ENCODE data around the gene DNM1L. TPM values are rescaled to one million over a fixed set of nuclear protein-coding genes. Genes with fewer than 3 reads are reported as not detected.

Gene DNM1L
- total and polyA plus RNA-seq, 2 experiments from 2014 or later: 51.9 to 56.7 TPM

DNA sequence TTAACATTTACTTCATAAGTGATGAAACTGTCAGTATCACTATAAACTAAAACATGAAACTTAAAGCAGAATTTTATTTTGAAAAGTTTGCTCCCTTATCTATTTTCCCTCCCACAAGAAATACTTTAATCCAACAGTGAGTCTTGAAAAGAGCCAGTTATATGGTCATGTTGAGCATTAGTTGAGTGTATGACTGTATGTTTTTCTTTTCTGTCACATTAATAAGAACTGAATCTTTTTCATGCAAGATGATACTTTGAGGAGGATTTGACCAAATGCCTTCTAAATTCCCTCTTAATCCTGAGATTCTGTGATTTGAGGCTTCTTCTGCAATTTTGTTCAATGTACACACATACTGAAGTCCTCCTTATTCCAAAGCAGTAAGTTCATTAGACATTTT lies 110.3 kb downstream of the DNM1L start:
- peaks cover 48% of the 10 kb centered on the region for H3K36me3 ChIP-seq
- no peak overlapping the region for H3K4me3 ChIP-seq
- H3K4me1 ChIP-seq (ENCODE audit: low read depth): no peaks in the 10 kb centered on the region
- H3K27ac ChIP-seq: peak overlapping the region; percentile 69
- no peaks in the 10 kb centered on the region for H3K27me3 ChIP-seq
- TF ChIP-seq, protein P1, sequence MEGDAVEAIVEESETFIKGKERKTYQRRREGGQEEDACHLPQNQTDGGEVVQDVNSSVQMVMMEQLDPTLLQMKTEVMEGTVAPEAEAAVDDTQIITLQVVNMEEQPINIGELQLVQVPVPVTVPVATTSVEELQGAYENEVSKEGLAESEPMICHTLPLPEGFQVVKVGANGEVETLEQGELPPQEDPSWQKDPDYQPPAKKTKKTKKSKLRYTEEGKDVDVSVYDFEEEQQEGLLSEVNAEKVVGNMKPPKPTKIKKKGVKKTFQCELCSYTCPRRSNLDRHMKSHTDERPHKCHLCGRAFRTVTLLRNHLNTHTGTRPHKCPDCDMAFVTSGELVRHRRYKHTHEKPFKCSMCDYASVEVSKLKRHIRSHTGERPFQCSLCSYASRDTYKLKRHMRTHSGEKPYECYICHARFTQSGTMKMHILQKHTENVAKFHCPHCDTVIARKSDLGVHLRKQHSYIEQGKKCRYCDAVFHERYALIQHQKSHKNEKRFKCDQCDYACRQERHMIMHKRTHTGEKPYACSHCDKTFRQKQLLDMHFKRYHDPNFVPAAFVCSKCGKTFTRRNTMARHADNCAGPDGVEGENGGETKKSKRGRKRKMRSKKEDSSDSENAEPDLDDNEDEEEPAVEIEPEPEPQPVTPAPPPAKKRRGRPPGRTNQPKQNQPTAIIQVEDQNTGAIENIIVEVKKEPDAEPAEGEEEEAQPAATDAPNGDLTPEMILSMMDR (IDR thresholded peaks at IDR 0.05; ENCODE audit: low read depth, low read length): no peak
- DNase-seq (ENCODE audit: low read depth in 1 of 2, low spot score in 1 of 2): no peak
- no peaks in the 10 kb centered on the region for H3K9me3 ChIP-seq (ENCODE audit: low read depth)

DNA sequence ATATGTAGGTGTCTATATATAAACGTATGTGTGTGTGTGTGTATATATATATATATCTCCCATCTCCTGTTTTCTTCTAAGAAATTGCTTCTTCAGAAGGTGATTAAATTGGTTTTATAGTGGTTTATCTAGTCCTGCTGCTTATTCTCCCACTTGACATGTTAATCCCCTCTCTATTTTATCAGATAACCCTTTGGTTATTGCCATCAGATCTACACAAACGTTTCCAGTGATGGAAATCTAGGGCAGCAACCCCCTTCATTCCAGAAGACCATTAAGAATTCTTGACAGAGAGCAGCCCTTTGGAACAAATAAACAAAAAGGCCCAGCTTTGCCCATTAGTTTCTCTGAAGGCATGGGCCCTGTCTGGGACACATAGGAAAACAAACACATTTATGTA lies 110.8 kb downstream of the DNM1L start:
- H3K36me3 ChIP-seq: peaks cover 53% of the 10 kb centered on the region
- TF ChIP-seq, protein P1 (IDR thresholded peaks at IDR 0.05; ENCODE audit: low read depth, low read length): no peak

DNA sequence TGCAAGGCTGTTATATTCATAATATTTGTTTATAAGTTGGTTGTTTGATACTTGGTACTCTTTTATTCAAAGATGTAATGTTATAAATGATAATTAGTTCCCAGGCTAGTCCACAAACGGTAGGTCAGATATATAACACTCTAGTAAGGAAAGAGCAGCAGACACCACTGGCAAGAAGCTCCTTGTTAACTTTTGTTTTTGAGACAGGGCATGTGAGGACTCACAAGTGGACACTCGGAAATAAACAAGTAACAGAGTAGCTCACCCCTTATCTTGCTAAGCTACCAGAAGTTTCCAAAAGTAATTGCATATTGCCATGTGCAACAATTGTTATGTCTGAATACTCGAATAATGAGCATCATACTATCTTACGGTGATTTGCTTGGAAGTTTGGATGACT lies 115.2 kb downstream of the DNM1L start:
- no peak for DNase-seq (ENCODE audit: low read depth in 1 of 2, low spot score in 1 of 2)
- no peak overlapping the region for H3K4me3 ChIP-seq
- H3K36me3 ChIP-seq: peaks cover 73% of the 10 kb centered on the region
- H3K9me3 ChIP-seq (ENCODE audit: low read depth): no peaks in the 10 kb centered on the region
- H3K4me1 ChIP-seq (ENCODE audit: low read depth): no peaks in the 10 kb centered on the region
- no peaks in the 10 kb centered on the region for H3K27me3 ChIP-seq
- TF ChIP-seq, protein P1 (IDR thresholded peaks at IDR 0.05; ENCODE audit: low read depth, low read length): no peak
- peak overlapping the region; percentile 51 for H3K27ac ChIP-seq

More for the DNA sequence above, 110.8 kb downstream of the DNM1L start:
- DNase-seq (ENCODE audit: low read depth in 1 of 2, low spot score in 1 of 2): no peak
- peak overlapping the region; percentile 69 for H3K27ac ChIP-seq
- no peaks in the 10 kb centered on the region for H3K27me3 ChIP-seq
- H3K4me1 ChIP-seq (ENCODE audit: low read depth): no peaks in the 10 kb centered on the region
- no peaks in the 10 kb centered on the region for H3K9me3 ChIP-seq (ENCODE audit: low read depth)
- H3K4me3 ChIP-seq: no peak overlapping the region

Other genes starting within 250 kb of the DNM1L start
- 31.6 and 39.9 TPM in 2 replicates for gene YARS2, start 76.6 kb downstream of the DNM1L start, total RNA-seq
- 33.4 and 44.1 TPM in 2 replicates for gene YARS2, start 76.6 kb downstream of the DNM1L start, polyA plus RNA-seq
- gene PKP2, start 217.5 kb downstream of the DNM1L start, total RNA-seq: 362 and 376 TPM in 2 replicates
- gene PKP2, start 217.5 kb downstream of the DNM1L start, polyA plus RNA-seq: 363 and 451 TPM in 2 replicates

Measured in cardiac muscle cell (in vitro differentiated cells and primary cell).